ENCODE results near the gene PKIB. TPM values are rescaled to one million over a fixed set of nuclear protein-coding genes. Genes with fewer than 3 reads are reported as not detected.
"Not testable (repeated sequence)": the region's sequence is repeated elsewhere in the genome, so short reads cannot be mapped to it uniquely, and the experiment has no call there.

PKIB gene
- total RNA-seq, 4 donors from 2014 or later, result 1.1 to 9.8 (median 4.5) TPM

DNA sequence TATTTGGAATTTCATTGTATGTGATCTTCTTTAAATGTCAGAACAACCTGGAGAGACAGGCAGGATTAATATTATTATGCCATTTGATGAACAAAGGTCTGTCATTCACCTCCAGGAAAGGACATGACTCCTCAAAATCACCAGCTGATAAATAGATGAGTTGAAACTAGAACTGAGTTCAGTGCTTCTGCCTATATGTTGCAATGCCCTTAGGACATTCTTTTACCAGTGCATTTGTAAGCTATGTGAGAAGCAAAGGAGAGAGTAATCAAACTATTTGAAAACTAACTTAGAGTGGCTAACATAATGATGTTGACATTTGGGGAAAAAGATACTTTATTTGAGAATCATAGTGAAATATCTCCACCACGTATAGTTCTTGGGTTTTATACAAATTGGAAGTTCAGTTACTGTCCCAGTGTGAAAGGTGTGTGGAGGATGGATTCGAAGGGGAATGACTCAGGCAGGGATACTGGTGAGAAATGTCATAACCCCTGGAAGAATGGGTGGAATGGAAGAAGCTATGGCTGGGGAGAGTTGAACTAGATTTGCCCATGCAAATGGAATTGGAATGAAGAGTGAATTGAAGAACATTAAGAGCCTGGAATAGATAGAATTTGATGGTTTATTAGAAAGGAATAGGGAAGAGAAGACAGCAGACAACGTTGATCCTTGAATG lies 21.5 kb downstream of the PKIB start:
- no peak for ATAC-seq (ENCODE audit: low FRiP score)
- no peak for DNase-seq (ENCODE audit: low spot score)
- TF ChIP-seq, protein P1, sequence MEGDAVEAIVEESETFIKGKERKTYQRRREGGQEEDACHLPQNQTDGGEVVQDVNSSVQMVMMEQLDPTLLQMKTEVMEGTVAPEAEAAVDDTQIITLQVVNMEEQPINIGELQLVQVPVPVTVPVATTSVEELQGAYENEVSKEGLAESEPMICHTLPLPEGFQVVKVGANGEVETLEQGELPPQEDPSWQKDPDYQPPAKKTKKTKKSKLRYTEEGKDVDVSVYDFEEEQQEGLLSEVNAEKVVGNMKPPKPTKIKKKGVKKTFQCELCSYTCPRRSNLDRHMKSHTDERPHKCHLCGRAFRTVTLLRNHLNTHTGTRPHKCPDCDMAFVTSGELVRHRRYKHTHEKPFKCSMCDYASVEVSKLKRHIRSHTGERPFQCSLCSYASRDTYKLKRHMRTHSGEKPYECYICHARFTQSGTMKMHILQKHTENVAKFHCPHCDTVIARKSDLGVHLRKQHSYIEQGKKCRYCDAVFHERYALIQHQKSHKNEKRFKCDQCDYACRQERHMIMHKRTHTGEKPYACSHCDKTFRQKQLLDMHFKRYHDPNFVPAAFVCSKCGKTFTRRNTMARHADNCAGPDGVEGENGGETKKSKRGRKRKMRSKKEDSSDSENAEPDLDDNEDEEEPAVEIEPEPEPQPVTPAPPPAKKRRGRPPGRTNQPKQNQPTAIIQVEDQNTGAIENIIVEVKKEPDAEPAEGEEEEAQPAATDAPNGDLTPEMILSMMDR (IDR thresholded peaks at IDR 0.05), result no peak

DNA sequence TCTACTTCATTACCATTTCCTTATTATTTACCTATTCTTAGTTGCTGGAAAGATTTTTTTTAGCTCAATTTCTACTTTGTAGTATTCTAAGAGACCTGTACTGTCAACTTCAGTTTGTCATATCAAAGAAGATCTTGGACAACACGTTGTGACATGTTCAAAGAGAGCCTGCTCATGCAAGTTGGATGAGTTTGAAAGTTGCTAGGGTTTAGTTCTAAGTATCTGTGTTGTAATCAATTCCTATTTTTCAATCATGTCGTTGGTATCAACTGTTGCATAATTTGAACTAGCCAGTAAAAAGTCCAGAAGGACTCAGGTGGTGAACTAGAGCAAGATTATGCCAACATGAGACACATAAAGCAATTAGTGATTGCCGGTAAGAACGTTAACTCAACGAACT lies 30.2 kb downstream of the PKIB start:
- ATAC-seq (ENCODE audit: low FRiP score) (no peak), DNase-seq (ENCODE audit: low spot score) (no peak)
- TF ChIP-seq, protein P1 (IDR thresholded peaks at IDR 0.05), result no peak

DNA sequence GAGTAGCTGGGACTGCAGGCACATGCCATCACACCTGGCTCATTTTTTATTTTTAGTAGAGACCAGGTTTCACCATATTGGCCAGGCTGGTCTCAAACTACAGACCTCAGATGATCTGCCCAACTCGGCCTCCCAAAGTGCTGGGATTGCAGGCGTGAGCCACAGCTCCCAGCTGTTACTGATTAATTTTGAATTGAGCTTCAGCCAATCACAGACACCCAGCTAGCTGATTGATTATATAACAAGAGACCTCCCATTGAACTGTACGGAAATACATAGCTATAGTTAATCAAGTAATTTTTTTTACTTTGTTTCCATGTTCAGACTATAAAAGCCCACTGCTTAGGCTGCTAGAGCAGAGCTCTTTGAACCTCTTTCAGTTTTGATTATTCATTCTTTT lies 31.6 kb downstream of the PKIB start:
- no peak for ATAC-seq (ENCODE audit: low FRiP score)

DNA sequence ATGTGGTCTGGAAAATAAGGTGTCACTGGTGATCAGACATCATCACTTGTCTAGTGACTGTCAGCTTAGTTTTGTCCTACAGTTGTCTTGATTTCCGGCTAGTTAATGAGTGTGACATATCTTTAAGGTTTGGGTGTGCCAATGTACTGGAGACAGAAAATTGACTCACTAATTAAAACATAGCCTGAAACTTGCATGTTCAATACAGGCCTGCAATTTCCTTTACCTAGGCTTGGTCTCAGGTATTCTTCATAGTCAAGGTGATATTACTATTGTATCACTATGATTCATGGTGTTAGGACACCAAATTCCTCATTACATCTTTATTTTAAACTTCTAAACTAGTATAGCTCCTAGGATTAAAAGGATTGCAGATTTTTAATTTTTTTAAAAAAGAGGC lies 32.4 kb downstream of the PKIB start:
- ATAC-seq (ENCODE audit: low FRiP score), result not testable (repeated sequence)

More for the DNA sequence above, 31.6 kb downstream of the PKIB start:
- DNase-seq (ENCODE audit: low spot score), result no peak
- TF ChIP-seq, protein P1 (IDR thresholded peaks at IDR 0.05), result no peak

DNA sequence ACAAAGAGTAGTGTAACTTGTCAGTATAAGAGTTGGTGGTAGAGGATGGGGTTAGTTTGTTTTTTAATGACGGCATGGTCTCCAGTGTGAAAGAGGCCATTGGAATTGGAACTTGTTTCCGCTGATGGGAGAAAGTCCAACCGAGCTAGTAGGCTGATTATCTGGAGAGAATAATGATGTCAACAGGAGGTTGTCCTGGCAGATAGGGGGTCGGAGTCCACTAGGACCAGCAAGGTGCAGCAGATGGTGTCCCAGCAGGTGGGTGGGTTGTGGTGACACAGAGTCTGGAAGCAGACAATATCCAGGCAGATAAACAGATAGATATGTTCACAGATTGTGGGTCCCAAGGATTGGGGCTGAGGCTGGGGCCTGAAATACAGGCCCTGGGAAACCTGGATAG lies 35.1 kb downstream of the PKIB start:
- DNase-seq (ENCODE audit: low spot score), result no peak
- TF ChIP-seq, protein P1 (IDR thresholded peaks at IDR 0.05), result no peak

More for the DNA sequence above, 32.4 kb downstream of the PKIB start:
- not testable (repeated sequence) for DNase-seq (ENCODE audit: low spot score)

DNA sequence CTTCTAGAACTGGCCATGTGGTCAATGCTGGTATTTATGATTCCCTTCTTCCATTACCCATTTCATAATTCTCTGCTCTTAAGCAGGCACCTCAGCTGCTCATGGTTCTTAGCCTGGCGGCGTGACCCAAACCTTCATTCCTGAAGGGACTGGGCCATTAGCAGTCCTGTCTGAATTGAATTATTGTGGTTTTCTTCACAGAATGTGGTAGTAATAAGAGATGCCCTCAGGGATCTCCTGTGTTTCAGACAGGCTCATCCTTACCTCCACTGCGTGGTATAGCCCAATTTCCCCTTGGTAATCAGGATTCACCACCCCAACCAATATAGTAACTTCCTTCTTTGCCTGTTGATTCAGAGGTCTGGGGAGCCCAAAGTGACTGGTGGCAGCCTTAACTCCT lies 37.6 kb downstream of the PKIB start:
- TF ChIP-seq, protein P1 (IDR thresholded peaks at IDR 0.05), result no peak
- DNase-seq (ENCODE audit: low spot score), result no peak
- ATAC-seq (ENCODE audit: low FRiP score), result no peak

More for the DNA sequence above, 35.1 kb downstream of the PKIB start:
- no peak for ATAC-seq (ENCODE audit: low FRiP score)

DNA sequence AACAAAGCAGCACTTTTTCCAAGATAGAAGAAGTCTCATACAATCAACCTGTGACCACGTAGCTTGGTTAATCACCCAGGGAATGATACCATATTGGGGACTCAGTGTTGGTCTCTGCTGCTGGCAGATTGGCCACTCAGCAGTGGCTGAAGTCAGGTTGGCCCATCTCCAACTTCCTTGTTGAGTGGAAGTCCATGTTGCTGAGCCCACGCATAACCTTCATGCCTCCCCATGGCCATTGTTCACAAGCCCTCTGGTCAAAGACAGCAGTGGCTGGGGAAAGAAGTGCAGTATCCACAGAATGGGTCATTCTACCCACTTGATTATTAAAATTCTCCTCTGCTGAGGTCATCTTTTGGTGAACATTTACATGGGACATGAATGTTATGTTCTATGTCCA lies 38.5 kb downstream of the PKIB start:
- ATAC-seq (ENCODE audit: low FRiP score), result no peak
- no peak for DNase-seq (ENCODE audit: low spot score)
- TF ChIP-seq, protein P1 (IDR thresholded peaks at IDR 0.05), result no peak
